H9 (cell line): ENCODE results near the gene AZI2. TPM values are rescaled to one million over a fixed set of nuclear protein-coding genes. Genes with fewer than 3 reads are reported as not detected.

Experiments
- DNase-seq: peaks from one replicate; pipeline ENCODE4 v3.0.0-alpha.2; 2017
- H2AFZ ChIP-seq: one replicate; pipeline ENCODE4 v1.6.1; 2013; ENCODE audit warnings: mild to moderate bottlenecking, low read length, control low read depth, moderate library complexity
- H2AK5ac ChIP-seq: 2 replicates; pipeline ENCODE4 v1.6.1; 2013; ENCODE audit warnings: low read length, control low read depth, mixed read lengths; ENCODE audit not compliant: insufficient read length
- H2BK120ac ChIP-seq: one replicate; pipeline ENCODE4 v1.6.1; 2013; ENCODE audit warnings: low read depth, mild to moderate bottlenecking, low read length, control low read depth, inconsistent platforms; ENCODE audit not compliant: poor library complexity, severe bottlenecking
- H2BK12ac ChIP-seq: 2 replicates; pipeline ENCODE4 v1.6.1; 2013; ENCODE audit warnings: low read length, control low read depth, mixed read lengths, low read depth; ENCODE audit not compliant: insufficient read length
- H2BK15ac ChIP-seq: 2 replicates; pipeline ENCODE4 v1.6.1; 2013; ENCODE audit warnings: low read depth, low read length, control low read depth
- H2BK20ac ChIP-seq: one replicate; pipeline ENCODE4 v1.6.1; 2013; ENCODE audit warnings: low read depth, mild to moderate bottlenecking, low read length, control low read depth, inconsistent platforms; ENCODE audit not compliant: poor library complexity, severe bottlenecking
- H2BK5ac ChIP-seq: 2 replicates; pipeline ENCODE4 v1.6.1; 2013; ENCODE audit warnings: low read length, control low read depth, mixed read lengths; ENCODE audit not compliant: insufficient read length
- H3K14ac ChIP-seq: 2 replicates; pipeline ENCODE4 v1.6.1; 2013; ENCODE audit warnings: low read length, control low read depth; ENCODE audit not compliant: insufficient read depth
- H3K18ac ChIP-seq: 2 replicates; pipeline ENCODE4 v1.6.1; 2013; ENCODE audit warnings: low read depth, mild to moderate bottlenecking, mixed read lengths, low read length, control low read depth; ENCODE audit not compliant: insufficient read length
- H3K23ac ChIP-seq: 2 replicates; pipeline ENCODE4 v1.6.1; 2013; ENCODE audit warnings: low read length, control low read depth, mixed read lengths, low read depth; ENCODE audit not compliant: insufficient read length
- H3K23me2 ChIP-seq: 2 replicates; pipeline ENCODE4 v1.6.1; 2013; ENCODE audit warnings: low read depth, mild to moderate bottlenecking, mixed read lengths, low read length, control low read depth; ENCODE audit not compliant: insufficient read length, poor library complexity, severe bottlenecking
- H3K27ac ChIP-seq: 2 replicates; pipeline ENCODE4 v1.5.1; 2013; ENCODE audit warnings: low read length, control low read depth, mixed read lengths, low read depth; ENCODE audit not compliant: insufficient read length
- H3K27me3 ChIP-seq: 2 replicates; pipeline ENCODE4 v1.6.1; 2013; ENCODE audit warnings: low read length, control low read depth, inconsistent platforms; ENCODE audit not compliant: insufficient read depth
- H3K4ac ChIP-seq: 2 replicates; pipeline ENCODE4 v1.6.1; 2013; ENCODE audit warnings: low read depth, mild to moderate bottlenecking, control low read depth, inconsistent platforms, low read length, moderate library complexity
- H3K4me1 ChIP-seq: 2 replicates; pipeline ENCODE4 v1.6.1; 2013; ENCODE audit warnings: low read length, control low read depth, inconsistent platforms; ENCODE audit not compliant: insufficient read depth
- H3K4me2 ChIP-seq: 2 replicates; pipeline ENCODE4 v1.6.1; 2013; ENCODE audit warnings: low read length, control low read depth, mixed read lengths; ENCODE audit not compliant: insufficient read length, insufficient read depth
- H3K56ac ChIP-seq: 2 replicates; pipeline ENCODE4 v1.6.1; 2013; ENCODE audit warnings: low read depth, mild to moderate bottlenecking, mixed read lengths, low read length, control low read depth; ENCODE audit not compliant: insufficient read length
- H3K79me1 ChIP-seq: 2 replicates; pipeline ENCODE4 v1.6.1; 2013; ENCODE audit warnings: low read depth, mild to moderate bottlenecking, moderate library complexity, low read length, control low read depth, inconsistent platforms; ENCODE audit not compliant: insufficient read depth, poor library complexity, severe bottlenecking
- H3K79me2 ChIP-seq: 2 replicates; pipeline ENCODE4 v1.6.1; 2013; ENCODE audit warnings: low read length, control low read depth, inconsistent platforms; ENCODE audit not compliant: insufficient read depth
- H3K9ac ChIP-seq: 2 replicates; pipeline ENCODE4 v1.6.1; 2013; ENCODE audit warnings: low read length, control low read depth, mixed read lengths; ENCODE audit not compliant: insufficient read length; ENCODE audit errors: extremely low read depth
- H3K9me3 ChIP-seq: one replicate; pipeline ENCODE4 v1.6.1; 2013; ENCODE audit warnings: low read depth, low read length, inconsistent platforms; ENCODE audit not compliant: control insufficient read depth
- H3T11ph ChIP-seq: one replicate; pipeline ENCODE4 v1.6.1; 2013; ENCODE audit warnings: mild to moderate bottlenecking, low read length, control low read depth, inconsistent platforms
- H4K20me1 ChIP-seq: one replicate; pipeline ENCODE4 v1.6.1; 2013; ENCODE audit not compliant: control insufficient read depth, insufficient read length, insufficient read depth
- H4K5ac ChIP-seq: 2 replicates; pipeline ENCODE4 v1.6.1; 2013; ENCODE audit warnings: low read depth, mild to moderate bottlenecking, mixed read lengths, low read length, control low read depth; ENCODE audit not compliant: insufficient read length
- H4K8ac ChIP-seq: replicated peaks from 2 replicates; pipeline ENCODE4 v1.6.1; 2013; ENCODE audit warnings: low read length, control low read depth, mixed read lengths, low read depth; ENCODE audit not compliant: insufficient read length
- H4K91ac ChIP-seq: 2 replicates; pipeline ENCODE4 v1.6.1; 2013; ENCODE audit warnings: low read depth, mild to moderate bottlenecking, moderate library complexity, mixed read lengths, low read length, control low read depth; ENCODE audit not compliant: insufficient read length
- H3K27ac Mint-ChIP-seq, 3 experiments: 2 replicates in 2 of 3; 3 replicates in 1 of 3; pipeline ENCODE4 v1.8.0; 2020 to 2021; ENCODE audit warnings: mixed read lengths in 3 of 3, mild to moderate bottlenecking in 1 of 3, moderate library complexity in 1 of 3
- H3K27me3 Mint-ChIP-seq: 2 replicates; pipeline ENCODE4 v1.8.0; 2021; ENCODE audit warnings: low read depth, mild to moderate bottlenecking, moderate library complexity, mixed read lengths
- H3K36me3 Mint-ChIP-seq, 3 experiments: 2 replicates in 2 of 3; 3 replicates in 1 of 3; pipeline ENCODE4 v1.8.0; 2020 to 2021; ENCODE audit warnings: low read depth in 3 of 3, mixed read lengths in 3 of 3; ENCODE audit not compliant: insufficient read depth in 1 of 3
- H3K4me1 Mint-ChIP-seq, 2 experiments: 2 replicates each; pipeline ENCODE4 v1.8.0; 2020; ENCODE audit warnings: mixed read lengths in 2 of 2
- H3K4me3 Mint-ChIP-seq, 2 experiments: 2 replicates in 1 of 2; 3 replicates in 1 of 2; pipeline ENCODE4 v1.8.0; 2020 to 2021; ENCODE audit warnings: mild to moderate bottlenecking in 2 of 2, mixed read lengths in 2 of 2, moderate library complexity in 1 of 2
- H3K9me3 Mint-ChIP-seq, 2 experiments: 2 replicates in 1 of 2; 3 replicates in 1 of 2; pipeline ENCODE4 v1.8.0; 2020; ENCODE audit warnings: mild to moderate bottlenecking in 2 of 2, mixed read lengths in 2 of 2, moderate library complexity in 1 of 2
- CTCF ChIP-seq: fragments of 200-600 bp; sonication (generic); conservative IDR thresholded peaks from 3 replicates; pipeline ENCODE4 v1.8.0; 2021; ENCODE audit warnings: antibody characterized with exemption, mild to moderate bottlenecking
- total RNA-seq: library from RNA; stranded (reverse); gene quantifications from 2 replicates; pipeline ENCODE4 v1.2.1, GENCODE V29; 2021

AZI2 gene
- total RNA-seq, 1 experiment from 2014 or later = 36.7 TPM

GRCh38 chr3:28291577-28291976 lies 57.0 kb downstream of the AZI2 start:
- Histone ChIP-seq H3K4me2 (no peak overlapping the region), H3K27me3 (no peaks in the 10 kb centered on the region), H3K79me2 (no peaks in the 10 kb centered on the region), H4K5ac (no peak overlapping the region), H3K9ac (no peak overlapping the region), H2BK120ac (no peak overlapping the region), H3K4me1 (no peaks in the 10 kb centered on the region), H3K27ac (no peak overlapping the region), H2BK15ac (no peak overlapping the region), H3K23me2 (no peaks in the 10 kb centered on the region), H2AFZ (no peak overlapping the region), H2BK20ac (peak overlapping the region; percentile 45), H3T11ph (no peak overlapping the region), H2BK12ac (no peak overlapping the region), H3K4ac (no peak overlapping the region), H3K14ac (no peak overlapping the region), H4K20me1 (no peaks in the 10 kb centered on the region), H3K23ac (no peak overlapping the region), H3K18ac (no peak overlapping the region), H3K9me3 (peaks cover 6% of the 10 kb centered on the region), H4K91ac (no peak overlapping the region), H3K56ac (no peak overlapping the region), H2BK5ac (no peak overlapping the region), H3K79me1 (no peaks in the 10 kb centered on the region), H2AK5ac (no peak overlapping the region), H4K8ac (no peak overlapping the region)
- no peak for DNase-seq
- H3K4me3 Mint-ChIP-seq = no peak overlapping the region
- H3K27ac Mint-ChIP-seq = peak overlapping the region in 2 of 3 experiments; percentile 4 to 77; a peak in 1 of 7 replicates
- peaks cover 9 to 18% (median 10%) of the 10 kb centered on the region in 3 experiments for H3K36me3 Mint-ChIP-seq
- H3K27me3 Mint-ChIP-seq = no peaks in the 10 kb centered on the region
- TF ChIP-seq CTCF = no peak
- peaks cover 7 to 15% of the 10 kb centered on the region in 2 experiments for H3K4me1 Mint-ChIP-seq
- peaks cover 2 to 3% of the 10 kb centered on the region in 2 experiments; a peak in 2 of 5 replicates for H3K9me3 Mint-ChIP-seq
